Stimulated activated CD8-positive, alpha-beta memory T cell treated with anti-CD3 and anti-CD28 coated beads, Interleukin-15, amount 100 ng/mL, for 24 hours (primary cell): ENCODE data around the gene NEDD4L.

ENCODE experiments used
- DNase-seq: peaks from one replicate; pipeline ENCODE4 v3.0.0-alpha.2; 2020; ENCODE audit warnings: low read depth

NEDD4L gene

DNA sequence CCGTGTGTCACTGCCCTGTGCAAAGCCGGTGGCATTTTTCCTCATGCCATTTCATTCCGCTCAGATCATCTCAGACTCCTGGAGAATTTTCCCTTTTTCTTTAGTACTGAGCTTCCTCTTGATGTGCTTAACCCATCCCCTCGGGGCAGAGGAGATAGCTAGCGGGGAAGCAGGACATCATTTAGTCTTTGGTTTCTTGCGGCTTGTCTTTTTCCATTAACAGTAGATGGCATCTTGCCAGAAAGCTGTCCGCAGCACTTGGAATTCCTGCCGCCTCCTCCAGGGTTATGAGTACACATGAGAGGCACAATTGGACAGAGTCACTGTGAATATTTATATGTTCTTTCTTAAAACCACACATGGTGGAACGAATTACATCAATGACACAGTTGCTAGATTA lies 358.2 kb downstream of the NEDD4L start:
- no peak for DNase-seq

DNA sequence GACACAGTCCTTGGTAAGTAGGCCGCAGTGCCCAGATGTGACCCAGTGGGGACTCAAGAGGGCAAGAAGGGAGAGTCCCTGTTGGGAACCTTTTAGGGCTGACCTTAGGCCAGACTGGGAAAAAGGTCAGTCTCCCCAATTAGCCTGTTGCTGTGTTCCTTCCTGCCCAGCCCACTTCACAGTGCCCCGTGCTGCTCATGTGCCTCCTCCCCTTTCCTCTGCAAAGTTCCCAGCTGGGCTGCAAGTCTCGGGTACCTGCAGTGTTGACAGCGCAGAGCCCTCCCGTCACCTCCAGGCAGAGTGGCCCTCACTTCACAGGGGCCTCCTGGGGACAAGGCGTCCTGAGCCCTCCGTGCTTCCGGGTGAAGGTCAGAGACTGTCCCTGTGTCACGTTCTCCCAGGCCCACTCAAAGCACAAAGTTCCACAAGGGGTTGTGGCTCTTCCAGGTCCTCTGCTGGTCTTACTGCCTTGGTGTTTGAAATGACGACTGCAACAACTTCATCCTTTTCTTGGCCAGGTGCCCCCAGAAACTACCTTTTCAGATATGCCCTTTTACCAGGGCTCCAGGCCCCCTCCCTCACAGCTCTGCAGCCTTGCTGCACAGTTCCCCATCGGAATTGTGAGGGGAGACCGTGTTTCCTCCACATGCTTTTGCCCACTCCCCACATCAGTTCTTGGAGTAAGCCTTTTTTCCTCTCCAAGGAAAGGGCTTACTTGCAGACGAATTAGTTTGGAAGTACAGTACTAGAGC lies 359.1 kb downstream of the NEDD4L start:
- DNase-seq, result no peak

GRCh38 chr18:58403799-58404455 lies 359.9 kb downstream of the NEDD4L start:
- no peak for DNase-seq

GRCh38 chr18:58405107-58405898 lies 361.3 kb downstream of the NEDD4L start:
- no peak for DNase-seq

DNA sequence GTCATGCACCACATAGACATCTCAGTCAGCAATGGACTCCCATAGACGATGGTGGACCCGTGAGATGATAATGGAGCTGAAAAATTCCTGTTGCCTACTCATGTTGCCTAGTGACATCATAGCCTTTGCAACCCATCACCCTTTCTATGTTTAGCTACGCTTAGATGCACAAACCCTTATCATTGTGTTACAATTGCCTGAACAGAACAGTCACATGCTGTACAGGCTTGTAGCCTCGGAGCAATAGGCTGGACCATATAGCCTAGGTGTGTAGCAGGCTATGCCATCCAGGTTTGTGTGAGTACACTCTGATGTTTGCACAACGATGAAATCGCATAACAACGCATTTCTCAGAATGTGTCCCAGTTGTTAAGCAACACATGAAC lies 363.2 kb downstream of the NEDD4L start:
- DNase-seq, result no peak

DNA sequence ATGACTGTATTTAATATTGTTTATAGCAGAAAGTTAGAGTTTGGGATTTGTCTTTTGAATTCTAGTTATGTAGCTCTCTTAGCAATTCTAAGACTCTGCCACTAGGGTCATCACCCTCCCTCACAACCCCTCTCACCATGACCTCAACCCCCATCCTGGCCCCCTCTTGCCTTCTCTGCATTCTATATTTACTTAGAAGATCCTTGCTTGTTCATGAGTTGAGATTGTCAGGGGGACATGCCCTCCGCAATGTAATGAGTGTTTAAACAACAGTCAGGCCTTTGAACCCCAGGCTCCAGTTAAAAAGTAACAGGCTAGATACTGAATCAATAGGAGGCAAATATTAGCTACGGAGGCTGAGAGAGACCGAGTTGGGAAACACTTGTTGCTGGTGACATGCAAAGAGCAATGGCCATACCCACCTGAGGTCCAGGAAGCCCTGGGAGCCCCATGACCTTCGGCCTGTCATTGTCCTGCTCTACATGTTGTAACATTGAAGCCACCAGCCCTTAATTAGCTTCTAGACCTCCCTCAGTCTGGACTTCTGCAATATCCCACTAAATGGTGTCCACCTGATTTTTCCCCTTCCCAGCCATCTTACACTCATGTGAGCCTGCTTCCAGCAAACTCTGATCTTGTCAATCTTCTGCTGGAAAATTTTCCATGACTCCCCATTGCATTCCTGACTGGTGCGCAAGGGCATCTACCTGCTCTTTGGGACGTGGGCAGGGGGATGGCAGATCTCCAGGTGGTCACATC lies 363.8 kb downstream of the NEDD4L start:
- DNase-seq, result no peak

- no peak for DNase-seq
Observed at GRCh38 chr18:58408665-58409064, 364.6 kb downstream of the NEDD4L start.

GRCh38 chr18:58409802-58410445 lies 365.9 kb downstream of the NEDD4L start:
- no peak for DNase-seq

GRCh38 chr18:58411323-58411722 lies 367.3 kb downstream of the NEDD4L start:
- DNase-seq, result no peak

- no peak for DNase-seq
Observed at GRCh38 chr18:58412844-58413666, 369.0 kb downstream of the NEDD4L start.

GRCh38 chr18:58413667-58414628 lies 369.9 kb downstream of the NEDD4L start:
- DNase-seq, result no peak

GRCh38 chr18:58416014-58416703 lies 372.1 kb downstream of the NEDD4L start:
- no peak for DNase-seq

DNA sequence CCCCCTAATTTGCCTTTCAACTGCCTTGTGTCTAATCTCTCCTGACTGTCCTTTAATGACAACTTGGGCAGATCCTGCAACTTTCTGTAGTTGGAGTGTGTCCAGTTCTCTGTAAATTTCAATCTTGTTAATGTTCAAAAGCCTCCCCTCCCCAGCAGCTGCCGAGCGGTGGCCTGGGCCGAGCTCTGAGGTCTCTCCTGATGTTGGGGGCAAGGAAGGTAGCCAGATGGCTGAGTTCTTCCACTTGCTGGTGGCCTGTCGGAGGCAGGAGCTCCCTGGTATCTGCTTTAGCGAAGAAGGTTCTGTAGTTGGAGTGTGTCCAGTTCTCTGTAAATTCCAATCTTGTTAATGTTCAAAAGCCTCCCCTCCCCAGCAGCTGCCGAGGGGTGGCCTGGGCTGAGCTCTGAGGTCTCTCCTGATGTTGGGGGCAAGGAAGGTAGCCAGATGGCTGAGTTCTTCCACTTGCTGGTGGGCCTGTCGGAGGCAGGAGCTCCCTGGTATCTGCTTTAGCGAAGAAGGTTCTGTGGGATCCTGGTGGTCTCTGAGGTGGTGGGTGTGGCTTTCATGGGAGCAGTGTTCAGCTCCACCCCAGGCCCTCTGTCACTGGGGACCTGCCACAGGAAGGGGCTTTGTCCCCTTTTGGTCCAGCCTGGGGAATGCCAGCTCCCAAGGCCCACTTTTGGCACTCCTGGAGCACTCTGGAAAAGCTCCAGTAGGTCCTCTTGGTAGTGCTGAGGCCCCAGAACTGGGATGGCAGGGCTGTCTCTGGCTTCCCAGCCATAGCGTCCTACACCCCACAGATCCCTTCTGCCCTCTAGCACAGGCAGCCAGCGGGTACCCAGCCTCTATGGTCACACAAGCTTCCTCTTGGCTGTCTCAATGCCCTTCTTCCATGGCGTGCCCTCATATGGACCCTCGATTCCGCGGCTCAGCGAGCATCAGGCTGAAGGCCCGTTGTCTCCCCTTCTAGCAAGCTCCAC lies 373.0 kb downstream of the NEDD4L start:
- DNase-seq, result no peak

DNA sequence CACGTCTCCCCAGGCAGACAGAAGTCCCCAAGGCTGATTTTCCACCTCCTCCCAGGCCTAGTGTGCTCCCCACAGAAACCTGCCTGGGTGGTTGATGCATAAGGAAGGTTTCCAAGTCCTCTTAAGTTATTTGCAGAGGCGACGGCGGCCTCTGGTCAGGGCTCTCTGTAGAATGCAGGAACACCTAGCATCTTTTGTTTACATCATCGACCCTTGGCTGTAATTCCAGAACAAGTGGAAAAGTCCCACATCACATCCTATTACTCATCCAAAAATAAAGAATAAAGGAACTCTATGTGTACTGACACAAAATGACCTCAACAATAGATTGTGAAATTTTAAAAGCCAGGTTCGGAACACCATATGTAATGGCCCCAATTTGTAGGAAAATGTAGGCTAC lies 373.7 kb downstream of the NEDD4L start:
- no peak for DNase-seq

DNA sequence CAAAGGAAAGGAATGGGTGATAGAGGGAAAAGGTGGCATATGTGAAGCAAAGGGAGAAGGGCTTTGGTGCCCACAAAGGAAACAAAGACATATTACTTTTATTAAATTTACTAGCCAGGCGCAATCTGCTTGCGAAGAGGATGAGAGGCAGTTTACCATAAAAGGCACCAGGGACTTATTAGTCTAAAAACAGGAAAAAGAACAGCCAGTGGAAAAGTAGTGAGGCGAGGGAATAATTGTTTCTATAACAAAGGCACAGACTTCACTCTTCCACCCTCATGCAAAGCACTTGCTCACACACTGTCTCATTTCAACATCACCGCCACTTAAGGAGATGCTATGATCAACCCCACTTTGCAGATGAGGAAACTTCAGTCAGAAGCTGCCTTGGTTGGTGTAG lies 374.3 kb downstream of the NEDD4L start:
- no peak for DNase-seq

GRCh38 chr18:58419587-58420199 lies 375.7 kb downstream of the NEDD4L start:
- DNase-seq, result no peak

- DNase-seq, result no peak
Observed at GRCh38 chr18:58426611-58427010, 382.6 kb downstream of the NEDD4L start.
